ENCODE data around the gene ATXN7L3. TPM values are rescaled to one million over a fixed set of nuclear protein-coding genes. Genes with fewer than 3 reads are reported as not detected.

The ATXN7L3 gene
- total RNA-seq, 2 experiments from 2014 or later = 58.1 to 62.3 TPM

DNA sequence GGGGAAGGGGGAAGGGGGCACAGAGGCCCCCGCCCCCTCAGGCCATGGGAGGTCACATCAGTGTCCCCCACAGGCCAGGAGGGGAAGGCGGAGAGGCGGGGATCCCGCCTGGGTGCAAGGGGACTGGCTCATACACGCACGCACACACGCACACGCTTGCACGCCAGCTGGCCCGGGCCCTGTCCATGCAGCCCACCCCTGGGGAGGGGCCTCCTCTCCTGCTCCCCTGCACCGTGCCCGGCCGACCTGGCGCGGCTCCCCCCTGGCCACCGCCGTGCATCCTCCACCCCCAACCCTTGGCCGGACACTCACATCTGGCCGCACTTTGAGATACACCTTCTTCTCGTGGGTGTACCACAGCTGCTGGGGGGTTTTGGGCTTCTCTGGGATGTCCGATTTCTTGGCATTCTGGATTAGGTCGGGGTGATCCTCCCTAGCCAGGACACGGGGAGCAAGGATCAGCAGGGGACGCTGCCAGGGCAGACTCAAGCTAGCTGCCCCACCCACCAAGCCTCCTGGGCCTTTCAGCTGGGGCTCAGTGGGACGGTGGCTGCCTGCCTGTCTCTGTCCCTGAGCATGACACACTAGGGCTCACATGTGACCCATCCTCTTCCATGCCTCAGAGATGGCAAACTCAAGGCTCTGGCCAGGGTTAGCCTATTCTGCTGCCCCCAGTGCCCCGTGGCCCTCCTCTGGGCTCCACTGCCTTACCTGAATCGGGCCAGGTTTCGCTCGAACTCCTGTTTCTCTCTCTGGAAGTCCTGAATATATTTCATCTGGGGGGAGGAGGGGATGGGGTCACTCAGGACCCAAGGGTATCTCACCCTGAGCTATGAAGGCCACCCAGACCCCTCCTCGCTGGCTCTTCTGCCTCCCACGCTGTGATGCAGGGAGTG is 13.1 kb upstream of the ATXN7L3 start:
- Mint-ChIP-seq H3K9me3 (no peaks in the 10 kb centered on the region), H3K27me3 (no peaks in the 10 kb centered on the region), H3K36me3 (ENCODE audit: low read depth) (peaks cover 79% of the 10 kb centered on the region), H3K4me3 (no peak overlapping the region), H3K27ac (peak overlapping the region; percentile 98), H3K4me1 (ENCODE audit: low read depth) (peaks cover 74% of the 10 kb centered on the region)
- ChIA-PET POLR2A (interaction anchor here (1.1 to 4.5 kb wide), 8 partner anchors 8 to 119 kb away, joined by 3 to 50 read pairs (median 9); partner anchors contain the start of gene UBTF), CTCF (interaction anchor here (1.0 to 3.8 kb wide), 2 partner anchors 8 to 11 kb away, joined by 3 to 38 read pairs; no protein-coding TSS in a partner anchor)
- ATAC-seq = no peak
- TF ChIP-seq, protein P1, sequence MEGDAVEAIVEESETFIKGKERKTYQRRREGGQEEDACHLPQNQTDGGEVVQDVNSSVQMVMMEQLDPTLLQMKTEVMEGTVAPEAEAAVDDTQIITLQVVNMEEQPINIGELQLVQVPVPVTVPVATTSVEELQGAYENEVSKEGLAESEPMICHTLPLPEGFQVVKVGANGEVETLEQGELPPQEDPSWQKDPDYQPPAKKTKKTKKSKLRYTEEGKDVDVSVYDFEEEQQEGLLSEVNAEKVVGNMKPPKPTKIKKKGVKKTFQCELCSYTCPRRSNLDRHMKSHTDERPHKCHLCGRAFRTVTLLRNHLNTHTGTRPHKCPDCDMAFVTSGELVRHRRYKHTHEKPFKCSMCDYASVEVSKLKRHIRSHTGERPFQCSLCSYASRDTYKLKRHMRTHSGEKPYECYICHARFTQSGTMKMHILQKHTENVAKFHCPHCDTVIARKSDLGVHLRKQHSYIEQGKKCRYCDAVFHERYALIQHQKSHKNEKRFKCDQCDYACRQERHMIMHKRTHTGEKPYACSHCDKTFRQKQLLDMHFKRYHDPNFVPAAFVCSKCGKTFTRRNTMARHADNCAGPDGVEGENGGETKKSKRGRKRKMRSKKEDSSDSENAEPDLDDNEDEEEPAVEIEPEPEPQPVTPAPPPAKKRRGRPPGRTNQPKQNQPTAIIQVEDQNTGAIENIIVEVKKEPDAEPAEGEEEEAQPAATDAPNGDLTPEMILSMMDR (IDR thresholded peaks at IDR 0.05) = no peak
- DNase-seq = no peak
- intact Hi-C loops (cut with micrococcal nuclease) = no loop called here

DNA sequence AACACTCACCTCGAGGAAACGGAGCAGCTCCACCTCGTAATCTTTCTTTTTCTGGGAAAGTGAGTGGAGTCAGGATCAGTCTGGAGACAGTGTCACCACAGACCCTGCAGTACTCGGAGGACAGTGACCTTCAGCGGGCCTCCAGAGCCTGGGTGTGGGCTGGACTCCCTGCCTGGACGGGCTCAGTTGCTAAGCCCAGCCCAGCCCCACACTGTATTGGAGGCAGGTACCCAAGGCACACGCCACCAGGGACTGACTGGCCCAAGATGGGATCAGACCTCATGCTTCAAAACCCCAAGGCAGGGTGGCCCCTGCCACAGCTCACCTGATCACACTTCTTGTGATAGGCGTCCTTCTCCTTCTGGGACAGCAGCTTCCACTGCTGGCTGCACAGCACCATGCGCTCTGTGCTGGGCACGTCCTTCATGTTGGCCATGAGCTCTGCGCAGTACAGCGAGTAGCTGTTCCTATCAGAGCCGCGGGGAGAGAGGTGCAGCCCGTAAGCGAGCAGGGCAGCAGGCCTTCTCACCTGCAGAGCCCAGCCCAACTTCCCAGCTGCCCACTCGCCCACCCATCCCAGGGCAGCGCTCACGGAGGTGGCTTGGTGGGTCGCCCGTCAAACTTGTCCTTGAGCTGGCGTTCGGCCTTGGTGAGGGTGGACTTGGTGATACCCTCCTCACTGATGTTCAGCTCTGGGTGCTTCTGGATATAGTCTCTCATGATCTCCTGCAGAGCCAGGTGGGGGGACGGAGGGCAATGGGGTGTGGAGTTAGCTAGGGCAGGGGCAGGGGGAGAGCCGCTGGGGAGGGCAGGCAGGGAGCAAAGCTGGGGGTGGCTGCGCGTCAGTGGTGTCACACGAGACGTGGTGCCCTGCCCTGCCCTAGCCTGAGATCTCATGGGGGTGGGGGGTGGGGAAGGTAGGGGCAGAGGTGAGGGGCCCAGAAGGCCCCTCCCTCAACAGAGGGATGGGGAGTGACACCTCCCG is 11.9 kb upstream of the ATXN7L3 start:
- ChIA-PET POLR2A (interaction anchor here (0.7 to 4.5 kb wide), 15 partner anchors 7 to 146 kb away, joined by 3 to 50 read pairs (median 8); partner anchors contain the start of genes GRN, TMUB2 and UBTF), CTCF (interaction anchor here (0.8 to 4.3 kb wide), 14 partner anchors 8 to 152 kb away, joined by 3 to 63 read pairs (median 16); partner anchors contain the start of genes FAM171A2, GRN, SLC25A39 and TMUB2)
- peaks cover 73% of the 10 kb centered on the region for H3K36me3 Mint-ChIP-seq (ENCODE audit: low read depth)
- H3K9me3 Mint-ChIP-seq = no peaks in the 10 kb centered on the region
- DNase-seq = no peak
- peak overlapping the region; percentile 81 for H3K27ac Mint-ChIP-seq
- no peak for ATAC-seq
- peaks cover 72% of the 10 kb centered on the region for H3K4me1 Mint-ChIP-seq (ENCODE audit: low read depth)
- TF ChIP-seq, protein P1 (IDR thresholded peaks at IDR 0.05) = no peak
- peak overlapping the region; percentile 61 for H3K4me3 Mint-ChIP-seq
- no peaks in the 10 kb centered on the region for H3K27me3 Mint-ChIP-seq
- intact Hi-C loops (cut with micrococcal nuclease) = no loop called here

DNA sequence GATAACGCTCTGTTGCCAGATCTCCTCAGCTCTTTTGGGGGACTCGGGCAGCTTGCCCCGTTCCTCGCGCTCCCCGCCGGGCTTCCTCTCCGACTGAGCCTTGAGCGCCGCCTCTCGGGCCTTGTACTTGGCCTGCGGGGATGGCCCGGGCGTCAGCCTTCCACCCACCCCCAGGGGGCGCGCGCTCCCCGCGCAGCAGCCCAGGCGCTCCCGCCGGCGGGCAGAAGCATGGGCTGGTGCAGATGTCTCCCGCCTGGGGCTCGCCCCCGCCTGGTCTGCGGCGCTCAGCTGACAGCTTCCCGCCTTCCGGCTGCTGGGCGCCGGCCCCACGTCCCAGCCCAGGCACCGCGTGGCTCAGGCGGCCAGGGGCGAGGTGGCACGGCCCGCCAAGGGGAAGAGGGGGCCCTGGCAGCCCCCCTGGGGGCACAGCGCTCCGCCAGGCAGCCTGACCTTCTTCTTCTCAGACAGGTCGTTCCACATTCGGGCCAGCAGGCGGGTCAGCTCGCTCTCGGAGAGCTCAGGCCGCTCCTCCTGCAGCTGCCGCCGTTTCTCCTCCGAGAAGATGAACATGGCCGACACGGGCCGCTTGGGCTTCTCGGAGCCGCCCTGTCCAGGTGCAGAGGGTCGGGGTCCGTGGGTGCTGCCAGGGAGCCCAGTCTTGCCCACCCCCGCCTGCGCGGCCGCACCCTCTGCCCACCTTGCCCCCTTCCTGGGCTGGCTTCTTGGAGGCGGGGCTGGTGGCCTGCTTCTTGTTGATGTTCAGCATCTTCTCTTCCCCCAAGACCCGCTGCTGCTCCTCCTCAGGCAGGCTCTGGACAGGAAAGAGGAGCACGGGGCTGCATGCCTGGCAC is 10.9 kb upstream of the ATXN7L3 start:
- peak overlapping the region; percentile 97 for H3K27ac Mint-ChIP-seq
- H3K36me3 Mint-ChIP-seq (ENCODE audit: low read depth) = peaks cover 65% of the 10 kb centered on the region
- peaks cover 63% of the 10 kb centered on the region for H3K4me1 Mint-ChIP-seq (ENCODE audit: low read depth)
- peak overlapping the region; percentile 82 for H3K4me3 Mint-ChIP-seq
- ChIA-PET CTCF (interaction anchor here (0.6 to 4.3 kb wide), 41 partner anchors 9 to 406 kb away, joined by 3 to 63 read pairs (median 4); partner anchors contain the start of genes FAM171A2, GPATCH8, GRN and SLC25A39), POLR2A (interaction anchor here (0.7 to 4.5 kb wide), 26 partner anchors 9 to 150 kb away, joined by 3 to 50 read pairs (median 5); partner anchors contain the start of genes GRN, HDAC5, SLC25A39 and TMUB2)
- ATAC-seq = peak; percentile 89
- peak; percentile 95 for DNase-seq
- intact Hi-C loops (cut with micrococcal nuclease) = no loop called here
- TF ChIP-seq, protein P1 (IDR thresholded peaks at IDR 0.05) = peak; percentile 99
- H3K27me3 Mint-ChIP-seq = no peaks in the 10 kb centered on the region
- no peaks in the 10 kb centered on the region for H3K9me3 Mint-ChIP-seq

DNA sequence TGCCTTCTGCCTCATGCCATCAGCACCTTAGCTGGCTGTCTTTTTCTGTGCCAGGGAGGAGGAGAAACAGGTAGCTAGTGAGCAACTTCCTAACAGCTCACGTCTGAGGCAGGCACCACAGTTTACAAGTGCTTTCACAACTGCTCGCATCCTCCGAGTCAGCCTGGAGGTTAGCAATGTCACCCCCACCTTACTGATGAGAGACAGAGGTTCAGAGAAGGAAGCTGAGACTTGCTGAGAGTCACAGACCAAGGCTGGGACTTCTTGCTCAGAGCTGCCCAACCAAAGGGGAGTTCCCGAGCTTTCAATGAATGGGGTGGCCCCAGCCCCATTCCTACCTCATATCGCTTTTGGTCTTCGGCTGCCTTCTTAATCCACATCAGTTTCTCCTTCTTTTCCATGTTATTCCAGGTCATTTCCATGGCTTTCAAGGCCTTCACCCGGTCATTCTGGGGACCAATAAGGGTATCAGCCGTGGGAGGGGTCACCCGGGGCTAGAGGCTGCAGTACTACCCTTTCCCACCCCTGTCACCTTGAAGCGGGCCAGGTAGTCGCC is 10.2 kb upstream of the ATXN7L3 start:
- Mint-ChIP-seq H3K4me3 (peak overlapping the region; percentile 82), H3K27me3 (no peaks in the 10 kb centered on the region), H3K4me1 (ENCODE audit: low read depth) (peaks cover 59% of the 10 kb centered on the region), H3K36me3 (ENCODE audit: low read depth) (peaks cover 58% of the 10 kb centered on the region), H3K9me3 (no peaks in the 10 kb centered on the region), H3K27ac (peak overlapping the region; percentile 97)
- intact Hi-C loops (cut with micrococcal nuclease) = no loop called here
- DNase-seq (peak; percentile 80), ATAC-seq (peak; percentile 74)
- TF ChIP-seq, protein P1 (IDR thresholded peaks at IDR 0.05) = no peak
- CTCF ChIA-PET = interaction anchor here (0.6 to 4.3 kb wide), 40 partner anchors 8 to 407 kb away, joined by 3 to 63 read pairs (median 4); partner anchors contain the start of genes FAM171A2, GPATCH8, GRN and SLC25A39
- POLR2A ChIA-PET = interaction anchor here (0.9 to 4.5 kb wide), 23 partner anchors 8 to 151 kb away, joined by 3 to 50 read pairs (median 5); partner anchors contain the start of genes GRN, HDAC5, SLC25A39 and TMUB2

All from activated CD8-positive, alpha-beta T cell treated with anti-CD3 and anti-CD28 coated beads for 36 hours (primary cell).